GM10847 (cell line): ENCODE results near the gene CXorf65.

Experiments
- POLR2A ChIP-seq: IDR thresholded peaks from 2 replicates; pipeline ENCODE4 v1.6.1; 2011; ENCODE audit not compliant: insufficient read length; ENCODE audit errors: extremely low read depth

CXorf65 gene

GRCh38 chrX:71106427-71106826 lies at the start of gene CXorf65:
TSS of gene CXorf65 (minus strand) at chrX:71106740. CDS start at chrX:71106556, 184 bp downstream.
- TF ChIP-seq POLR2A = no peak

DNA sequence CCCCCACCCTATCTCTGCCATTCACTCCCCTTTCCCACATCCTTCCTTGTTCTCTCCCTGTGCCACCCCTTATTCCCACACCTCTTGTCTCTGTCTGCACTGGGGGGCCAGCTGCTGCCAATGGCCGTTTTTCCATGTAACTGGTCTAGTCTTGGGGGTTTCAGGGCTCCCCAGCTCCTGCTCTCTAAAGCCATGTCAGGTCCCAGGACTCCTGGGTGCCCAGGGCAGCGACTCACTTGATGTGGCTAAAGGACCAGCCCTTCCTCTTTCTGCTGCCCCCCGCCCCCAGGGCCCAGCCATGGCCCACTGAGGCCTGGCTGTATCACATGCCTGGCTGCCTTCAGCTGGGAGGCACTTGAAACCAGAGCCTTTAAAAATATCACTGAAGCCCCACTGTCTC lies 48.1 kb upstream of the CXorf65 start:
- TF ChIP-seq POLR2A = no peak

GRCh38 chrX:71154196-71154595 lies 47.7 kb upstream of the CXorf65 start:
- TF ChIP-seq POLR2A = no peak

DNA sequence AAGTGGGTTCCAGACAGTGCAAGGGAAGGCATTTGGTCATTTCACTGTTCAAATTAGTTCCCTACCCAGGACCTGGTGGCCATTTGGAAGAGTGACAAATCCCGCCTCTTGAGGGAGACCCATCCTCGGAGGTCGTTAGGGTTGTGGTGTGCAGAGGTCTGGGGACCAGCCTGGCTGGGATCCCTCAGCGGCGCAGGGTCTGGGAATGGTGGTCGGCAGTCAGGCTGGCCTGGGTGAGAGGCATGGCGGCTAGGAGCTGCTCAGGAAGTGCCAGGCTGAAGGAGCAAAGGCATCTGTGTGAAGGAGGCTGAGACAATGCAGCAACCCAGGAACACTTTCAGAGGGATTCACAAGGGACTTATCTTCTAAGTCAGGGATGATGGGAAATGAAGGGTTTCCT lies 44.8 kb upstream of the CXorf65 start:
- no peak for TF ChIP-seq POLR2A

- no peak for TF ChIP-seq POLR2A
Measured at GRCh38 chrX:71148278-71148663, 41.7 kb upstream of the CXorf65 start.

GRCh38 chrX:71147496-71148277 lies 41.1 kb upstream of the CXorf65 start:
- no peak for TF ChIP-seq POLR2A

GRCh38 chrX:71144651-71145050 lies 38.1 kb upstream of the CXorf65 start, which contains the start of gene NLGN3:
TSS of gene NLGN3 (plus strand) at chrX:71144841. CDS start at chrX:71147750, 2,909 bp downstream.
- TF ChIP-seq POLR2A = no peak

GRCh38 chrX:71143508-71143907 lies 37.0 kb upstream of the CXorf65 start:
- TF ChIP-seq POLR2A = no peak

GRCh38 chrX:71140440-71140839 lies 33.9 kb upstream of the CXorf65 start:
- TF ChIP-seq POLR2A = no peak

DNA sequence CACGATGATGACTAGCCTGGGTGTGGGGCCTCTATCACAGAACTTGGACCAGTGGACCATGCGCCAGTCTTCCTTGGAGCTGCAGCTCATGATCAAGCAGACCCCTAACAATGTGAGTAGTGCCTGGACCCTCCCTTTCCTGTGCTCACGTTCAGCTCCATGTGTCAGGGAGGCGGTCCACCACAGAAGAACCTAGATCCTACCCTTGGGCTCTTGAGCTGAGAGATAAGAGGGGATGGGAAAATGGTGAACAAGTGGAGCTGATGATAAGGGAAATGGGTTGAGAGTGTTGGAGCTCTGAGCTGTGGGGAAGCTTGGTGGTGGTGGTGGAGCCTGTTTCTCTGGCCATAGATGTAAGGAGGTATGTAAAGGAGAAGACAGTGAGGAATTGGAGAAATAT lies 25.0 kb upstream of the CXorf65 start:
- TF ChIP-seq POLR2A = no peak

DNA sequence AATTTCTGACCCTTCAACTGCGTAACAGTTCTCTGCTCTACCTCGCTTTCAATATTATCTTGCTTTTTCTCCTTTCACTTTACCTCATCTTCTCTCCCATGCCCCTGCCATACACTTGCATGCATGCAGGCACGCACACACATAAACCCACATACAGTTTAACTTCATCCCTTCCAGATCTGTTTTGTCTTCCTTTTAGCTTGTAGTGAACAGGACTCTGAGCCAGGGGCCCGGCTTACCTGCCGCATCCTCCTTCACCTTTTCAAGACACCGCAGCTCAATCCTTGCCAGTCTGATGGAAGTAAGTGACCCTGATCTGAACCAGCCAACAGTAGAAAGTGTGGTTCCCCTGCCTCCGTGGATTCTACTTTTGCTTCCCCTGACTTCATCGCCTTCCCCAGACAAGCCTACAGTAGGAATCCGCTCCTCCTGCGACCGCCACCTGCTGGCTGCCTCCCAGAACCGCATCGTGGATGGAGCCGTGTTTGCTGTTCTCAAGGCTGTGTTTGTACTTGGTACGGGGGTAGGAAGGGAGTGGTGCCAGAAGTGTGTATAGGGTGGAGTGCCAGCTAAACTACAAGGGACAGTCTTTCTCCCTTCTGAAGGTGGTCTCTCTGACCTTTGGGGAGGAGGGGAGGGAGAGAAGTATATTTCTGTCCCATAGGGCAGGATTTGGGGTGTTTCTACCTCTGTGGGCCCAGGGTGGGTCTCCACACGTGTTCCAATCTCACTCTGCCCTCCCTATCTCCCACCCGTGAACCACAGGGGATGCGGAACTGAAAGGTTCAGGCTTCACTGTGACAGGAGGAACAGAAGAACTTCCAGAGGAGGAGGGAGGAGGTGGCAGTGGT lies 22.6 kb upstream of the CXorf65 start:
- no peak for TF ChIP-seq POLR2A

DNA sequence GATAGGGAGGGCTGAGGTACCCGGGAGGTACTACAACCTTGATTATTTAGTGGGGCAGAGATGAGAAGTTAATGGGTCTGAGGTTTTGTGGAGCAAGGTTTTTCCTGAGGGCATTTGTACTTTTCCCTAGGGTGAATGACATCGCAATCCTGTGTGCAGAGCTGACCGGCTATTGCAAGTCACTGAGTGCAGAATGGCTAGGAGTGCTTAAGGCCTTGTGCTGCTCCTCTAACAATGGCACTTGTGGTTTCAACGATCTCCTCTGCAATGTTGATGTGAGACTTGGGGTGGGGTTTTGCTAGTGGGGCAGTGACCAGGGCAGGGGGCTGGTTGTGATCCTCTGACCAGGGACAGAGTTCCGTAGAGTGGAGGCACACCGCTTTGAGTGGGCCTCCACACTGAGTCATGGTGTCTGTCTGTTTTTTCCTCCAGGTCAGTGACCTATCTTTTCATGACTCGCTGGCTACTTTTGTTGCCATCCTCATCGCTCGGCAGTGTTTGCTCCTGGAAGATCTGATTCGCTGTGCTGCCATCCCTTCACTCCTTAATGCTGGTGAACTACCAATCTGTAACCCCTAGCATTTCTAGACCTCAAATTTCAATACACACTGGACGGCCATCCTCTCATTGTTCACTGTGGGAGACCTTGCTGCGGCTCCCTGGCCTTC lies 21.8 kb upstream of the CXorf65 start:
- no peak for TF ChIP-seq POLR2A

DNA sequence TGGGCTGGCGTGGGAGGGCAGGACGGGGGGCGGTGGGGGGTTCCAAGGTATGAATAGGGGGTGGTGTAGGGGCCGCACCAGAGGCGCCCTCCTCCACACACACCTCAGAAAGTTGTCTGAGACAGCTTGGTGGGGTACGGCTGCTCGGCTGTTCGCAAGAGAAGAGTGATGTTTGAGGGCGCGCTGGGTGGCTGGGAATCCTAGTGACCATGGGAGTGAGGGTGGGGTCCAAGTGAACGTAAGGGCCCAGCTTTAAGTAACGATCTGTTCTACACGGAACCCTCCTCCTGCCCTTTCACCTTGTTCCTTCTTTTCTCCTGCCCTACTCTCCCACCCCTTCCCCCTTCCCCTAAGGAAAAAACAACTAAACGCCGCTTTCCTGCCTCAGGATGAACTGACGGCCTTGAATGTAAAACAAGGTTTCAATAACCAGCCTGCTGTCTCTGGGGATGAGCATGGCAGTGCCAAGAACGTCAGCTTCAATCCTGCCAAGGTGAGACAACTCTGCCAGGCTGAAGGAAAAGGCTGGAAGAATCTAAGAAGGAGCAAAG lies 12.5 kb upstream of the CXorf65 start:
- TF ChIP-seq POLR2A = no peak

DNA sequence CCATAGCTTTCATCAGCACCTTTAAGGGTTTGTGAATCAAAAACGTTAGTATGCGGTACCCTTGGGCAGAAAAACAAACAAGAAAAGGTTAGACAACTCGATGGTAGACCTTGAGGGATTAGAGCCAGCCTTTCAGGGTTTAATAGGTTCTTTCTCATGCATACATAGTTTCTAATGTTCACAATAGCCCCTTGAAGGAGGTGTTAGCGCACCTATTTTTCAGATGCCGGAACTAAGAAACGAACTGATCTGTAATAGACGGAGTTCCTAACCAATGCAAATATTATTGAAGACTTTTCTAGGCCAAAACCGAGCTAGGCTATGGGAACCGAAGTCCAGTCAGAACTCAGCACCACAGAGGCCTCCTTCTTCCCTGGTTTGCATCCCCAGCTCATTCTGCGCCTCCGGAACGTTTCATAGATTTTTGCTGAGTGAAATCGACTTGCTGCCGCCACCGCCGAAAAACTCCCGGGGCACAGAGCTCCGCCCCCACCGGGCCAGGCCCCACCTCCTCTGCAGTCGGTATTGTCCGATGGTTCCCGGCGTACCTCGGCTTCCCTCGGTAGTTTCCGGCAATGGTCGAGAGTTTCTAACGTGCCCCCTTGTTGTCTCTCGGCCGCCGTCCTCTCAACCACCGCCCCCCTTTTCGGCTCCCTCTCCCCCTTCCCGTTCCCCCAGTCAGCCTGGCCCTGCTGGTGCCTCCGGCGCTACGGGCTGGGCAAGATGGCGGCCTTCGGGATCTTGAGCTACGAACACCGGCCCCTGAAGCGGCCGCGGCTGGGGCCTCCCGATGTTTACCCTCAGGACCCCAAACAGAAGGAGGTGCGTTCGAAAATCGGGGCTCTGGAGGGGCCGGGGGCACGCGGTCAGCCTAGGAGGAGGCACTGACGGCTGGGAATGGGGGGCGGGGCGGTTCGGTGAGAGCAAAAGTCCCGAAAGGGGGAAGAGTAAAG lies 11.8 kb upstream of the CXorf65 start, which contains the start of gene MED12:
MED12 (plus strand) TSS at position 565 of the 953 bp plus-strand sequence; CDS start at position 724, 159 bp downstream.
- TF ChIP-seq POLR2A = peak; percentile 35
